ENCODE measurements around the gene ULK4.

ULK4 gene

GRCh38 chr3:41674449-41674848 lies 287.5 kb downstream of the ULK4 start:
- DNase-seq (ENCODE audit: low read depth), result no peak
- no peak for TF ChIP-seq CTCF (IDR thresholded peaks at IDR 0.05; ENCODE audit: control insufficient read depth, extremely low read depth, insufficient read depth)
- no peak overlapping the region for H3K4me3 ChIP-seq (ENCODE audit: low read depth, low read length)

- no peak overlapping the region for H3K4me3 ChIP-seq (ENCODE audit: low read depth, low read length)
- no peak for DNase-seq (ENCODE audit: low read depth)
- no peak for TF ChIP-seq CTCF (IDR thresholded peaks at IDR 0.05; ENCODE audit: control insufficient read depth, extremely low read depth, insufficient read depth)
Measured at GRCh38 chr3:41673650-41674049, 288.3 kb downstream of the ULK4 start.

- TF ChIP-seq CTCF (IDR thresholded peaks at IDR 0.05; ENCODE audit: control insufficient read depth, extremely low read depth, insufficient read depth), result no peak
- DNase-seq (ENCODE audit: low read depth), result no peak
- no peak overlapping the region for H3K4me3 ChIP-seq (ENCODE audit: low read depth, low read length)
Measured at GRCh38 chr3:41668379-41668778, 293.5 kb downstream of the ULK4 start.

- H3K4me3 ChIP-seq (ENCODE audit: low read depth, low read length), result no peak overlapping the region
- DNase-seq (ENCODE audit: low read depth), result no peak
Measured at GRCh38 chr3:41662288-41662687, 299.6 kb downstream of the ULK4 start.

GRCh38 chr3:41661796-41662195 lies 300.1 kb downstream of the ULK4 start:
- no peak for TF ChIP-seq CTCF (IDR thresholded peaks at IDR 0.05; ENCODE audit: control insufficient read depth, extremely low read depth, insufficient read depth)
- no peak for DNase-seq (ENCODE audit: low read depth)
- H3K4me3 ChIP-seq (ENCODE audit: low read depth, low read length), result no peak overlapping the region

More at GRCh38 chr3:41662288-41662687, 299.6 kb downstream of the ULK4 start:
- TF ChIP-seq CTCF (IDR thresholded peaks at IDR 0.05; ENCODE audit: control insufficient read depth, extremely low read depth, insufficient read depth), result no peak

- H3K4me3 ChIP-seq (ENCODE audit: low read depth, low read length), result no peak overlapping the region
- no peak for DNase-seq (ENCODE audit: low read depth)
- no peak for TF ChIP-seq CTCF (IDR thresholded peaks at IDR 0.05; ENCODE audit: control insufficient read depth, extremely low read depth, insufficient read depth)
Measured at GRCh38 chr3:41660510-41660909, 301.4 kb downstream of the ULK4 start.

GRCh38 chr3:41653571-41654239 lies 308.2 kb downstream of the ULK4 start:
- DNase-seq (ENCODE audit: low read depth), result no peak
- no peak for TF ChIP-seq CTCF (IDR thresholded peaks at IDR 0.05; ENCODE audit: control insufficient read depth, extremely low read depth, insufficient read depth)
- H3K4me3 ChIP-seq (ENCODE audit: low read depth, low read length), result no peak overlapping the region

All from LNCaP clone FGC (cell line).